ENCODE data around the gene DMWD. TPM values are rescaled to one million over a fixed set of nuclear protein-coding genes. Genes with fewer than 3 reads are reported as not detected.

Gene DMWD
- total RNA-seq, 1 donor from 2014 or later: 69.2 TPM

- H3K4me3 ChIP-seq: no peak overlapping the region
- H3K27me3 ChIP-seq (ENCODE audit: low read depth): no peaks in the 10 kb centered on the region
- H3K4me1 ChIP-seq: peaks cover 5% of the 10 kb centered on the region
- intact Hi-C loops (cut with micrococcal nuclease): no loop called here
- TF ChIP-seq CTCF (IDR thresholded peaks at IDR 0.05; ENCODE audit: borderline replicate concordance): no peak
- H3K36me3 ChIP-seq: peaks cover 87% of the 10 kb centered on the region
- no peak overlapping the region for H3K27ac ChIP-seq (replicated peaks)
- no peak for DNase-seq
- no peaks in the 10 kb centered on the region for H3K9me3 ChIP-seq (replicated peaks)
Measured at GRCh38 chr19:45824041-45824471, 31.4 kb upstream of the DMWD start.

GRCh38 chr19:45823182-45823581 is 30.5 kb upstream of the DMWD start:
- Histone ChIP-seq H3K27me3 (ENCODE audit: low read depth) (no peaks in the 10 kb centered on the region), H3K4me1 (peaks cover 5% of the 10 kb centered on the region), H3K27ac (replicated peaks) (no peak overlapping the region), H3K36me3 (peaks cover 78% of the 10 kb centered on the region), H3K9me3 (replicated peaks) (no peaks in the 10 kb centered on the region), H3K4me3 (no peak overlapping the region)
- DNase-seq: no peak
- TF ChIP-seq CTCF (IDR thresholded peaks at IDR 0.05; ENCODE audit: borderline replicate concordance): no peak
- intact Hi-C loops (cut with micrococcal nuclease): no loop called here

GRCh38 chr19:45822716-45823115 is 30.1 kb upstream of the DMWD start:
- H3K4me3 ChIP-seq: no peak overlapping the region
- no peak for TF ChIP-seq CTCF (IDR thresholded peaks at IDR 0.05; ENCODE audit: borderline replicate concordance)
- no peaks in the 10 kb centered on the region for H3K9me3 ChIP-seq (replicated peaks)
- H3K36me3 ChIP-seq: peaks cover 73% of the 10 kb centered on the region
- H3K27ac ChIP-seq (replicated peaks): no peak overlapping the region
- H3K27me3 ChIP-seq (ENCODE audit: low read depth): no peaks in the 10 kb centered on the region
- no peak for DNase-seq
- H3K4me1 ChIP-seq: peaks cover 5% of the 10 kb centered on the region
- intact Hi-C loops (cut with micrococcal nuclease): no loop called here

GRCh38 chr19:45821570-45821969 is 28.9 kb upstream of the DMWD start:
- H3K4me3 ChIP-seq: no peak overlapping the region
- no peaks in the 10 kb centered on the region for H3K9me3 ChIP-seq (replicated peaks)
- H3K36me3 ChIP-seq: peaks cover 62% of the 10 kb centered on the region
- H3K27me3 ChIP-seq (ENCODE audit: low read depth): no peaks in the 10 kb centered on the region
- intact Hi-C loops (cut with micrococcal nuclease): no loop called here
- TF ChIP-seq CTCF (IDR thresholded peaks at IDR 0.05; ENCODE audit: borderline replicate concordance): no peak
- no peak for DNase-seq
- no peak overlapping the region for H3K27ac ChIP-seq (replicated peaks)
- peaks cover 11% of the 10 kb centered on the region for H3K4me1 ChIP-seq

- Histone ChIP-seq H3K27me3 (ENCODE audit: low read depth) (no peaks in the 10 kb centered on the region), H3K4me1 (peaks cover 15% of the 10 kb centered on the region), H3K4me3 (no peak overlapping the region), H3K9me3 (replicated peaks) (no peaks in the 10 kb centered on the region), H3K27ac (replicated peaks) (no peak overlapping the region), H3K36me3 (peaks cover 57% of the 10 kb centered on the region)
- DNase-seq: no peak
- intact Hi-C loops (cut with micrococcal nuclease): no loop called here
- no peak for TF ChIP-seq CTCF (IDR thresholded peaks at IDR 0.05; ENCODE audit: borderline replicate concordance)
Measured at GRCh38 chr19:45821103-45821521, 28.5 kb upstream of the DMWD start.
